GM12874 (cell line): ENCODE data around the gene THBD.
A peak's percentile ranks its signal among the peaks of the same experiment; 100 is the strongest.

Experiments used
- TF ChIP-seq, protein P1 (sequence below): IDR thresholded peaks from 2 replicates; pipeline ENCODE4 v1.5.1; 2011; ENCODE audit warnings: low read depth, mild to moderate bottlenecking, control low read depth, low read length, moderate library complexity; ENCODE audit not compliant: insufficient read depth

THBD gene

DNA sequence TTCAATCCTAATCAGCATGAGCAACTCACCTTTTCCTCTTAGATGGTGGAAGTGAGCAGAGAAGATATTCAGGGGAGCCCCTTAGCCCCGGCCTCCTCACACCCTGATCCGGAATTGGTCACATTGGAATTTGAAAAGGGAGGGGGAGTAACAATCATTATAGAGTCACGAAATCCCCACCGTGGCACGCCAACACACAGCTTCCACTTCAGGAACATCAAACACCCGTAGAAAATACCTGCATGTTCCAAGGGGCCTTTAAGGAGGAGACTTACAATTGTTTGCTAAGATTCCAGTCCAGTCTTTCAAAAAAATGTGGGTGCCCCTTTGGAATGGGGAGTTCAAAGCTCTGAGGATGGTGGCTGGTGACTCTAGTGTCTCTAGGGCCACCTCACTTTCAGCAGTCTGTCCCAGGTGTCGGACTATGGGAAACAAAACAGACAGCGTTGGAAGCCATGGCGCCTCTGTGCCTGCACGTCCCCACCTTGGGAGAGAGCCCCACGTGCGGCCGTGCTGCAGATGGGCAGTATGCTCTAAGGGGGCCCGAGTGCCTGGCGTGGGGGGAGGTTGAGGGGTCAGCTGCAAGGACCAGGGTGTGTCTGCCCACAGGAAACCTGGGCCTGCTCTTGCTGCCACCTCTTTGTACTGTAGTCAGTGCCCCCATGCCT is 34.2 kb upstream of the THBD start:
- TF ChIP-seq, protein P1, sequence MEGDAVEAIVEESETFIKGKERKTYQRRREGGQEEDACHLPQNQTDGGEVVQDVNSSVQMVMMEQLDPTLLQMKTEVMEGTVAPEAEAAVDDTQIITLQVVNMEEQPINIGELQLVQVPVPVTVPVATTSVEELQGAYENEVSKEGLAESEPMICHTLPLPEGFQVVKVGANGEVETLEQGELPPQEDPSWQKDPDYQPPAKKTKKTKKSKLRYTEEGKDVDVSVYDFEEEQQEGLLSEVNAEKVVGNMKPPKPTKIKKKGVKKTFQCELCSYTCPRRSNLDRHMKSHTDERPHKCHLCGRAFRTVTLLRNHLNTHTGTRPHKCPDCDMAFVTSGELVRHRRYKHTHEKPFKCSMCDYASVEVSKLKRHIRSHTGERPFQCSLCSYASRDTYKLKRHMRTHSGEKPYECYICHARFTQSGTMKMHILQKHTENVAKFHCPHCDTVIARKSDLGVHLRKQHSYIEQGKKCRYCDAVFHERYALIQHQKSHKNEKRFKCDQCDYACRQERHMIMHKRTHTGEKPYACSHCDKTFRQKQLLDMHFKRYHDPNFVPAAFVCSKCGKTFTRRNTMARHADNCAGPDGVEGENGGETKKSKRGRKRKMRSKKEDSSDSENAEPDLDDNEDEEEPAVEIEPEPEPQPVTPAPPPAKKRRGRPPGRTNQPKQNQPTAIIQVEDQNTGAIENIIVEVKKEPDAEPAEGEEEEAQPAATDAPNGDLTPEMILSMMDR: no peak

DNA sequence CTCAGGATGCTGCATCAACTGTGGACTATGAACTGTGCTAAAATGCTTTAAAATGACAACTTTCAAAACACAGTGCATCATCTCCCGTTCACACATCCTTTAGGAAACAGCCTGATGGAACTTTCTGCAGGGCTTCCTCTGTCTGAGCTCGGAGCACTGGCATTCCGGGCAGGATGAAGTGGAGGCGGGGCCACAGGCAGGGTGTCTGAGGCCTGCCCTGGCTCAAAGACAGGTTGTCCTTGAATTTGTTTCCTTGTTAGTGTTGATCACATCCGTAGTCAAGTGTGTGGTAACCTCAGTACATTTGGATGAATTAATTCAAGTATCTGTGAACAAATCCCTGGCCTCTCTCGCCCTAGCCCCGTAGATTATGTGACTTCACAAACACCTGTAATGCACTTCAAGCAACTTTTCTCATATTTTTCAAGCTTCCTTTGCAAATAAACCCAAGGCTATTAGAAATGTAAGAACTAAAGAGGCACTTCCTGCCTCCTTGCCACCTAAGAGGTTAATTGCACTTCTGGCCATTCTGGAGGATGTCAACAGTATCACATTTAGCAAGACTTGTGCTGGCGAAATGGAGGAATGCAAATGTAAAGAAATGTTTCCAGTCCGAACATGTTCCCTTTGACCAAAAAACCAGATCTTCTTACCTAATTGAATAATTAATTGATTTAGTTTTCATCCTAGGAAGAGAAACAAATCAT is 33.5 kb upstream of the THBD start:
- TF ChIP-seq, protein P1: no peak

DNA sequence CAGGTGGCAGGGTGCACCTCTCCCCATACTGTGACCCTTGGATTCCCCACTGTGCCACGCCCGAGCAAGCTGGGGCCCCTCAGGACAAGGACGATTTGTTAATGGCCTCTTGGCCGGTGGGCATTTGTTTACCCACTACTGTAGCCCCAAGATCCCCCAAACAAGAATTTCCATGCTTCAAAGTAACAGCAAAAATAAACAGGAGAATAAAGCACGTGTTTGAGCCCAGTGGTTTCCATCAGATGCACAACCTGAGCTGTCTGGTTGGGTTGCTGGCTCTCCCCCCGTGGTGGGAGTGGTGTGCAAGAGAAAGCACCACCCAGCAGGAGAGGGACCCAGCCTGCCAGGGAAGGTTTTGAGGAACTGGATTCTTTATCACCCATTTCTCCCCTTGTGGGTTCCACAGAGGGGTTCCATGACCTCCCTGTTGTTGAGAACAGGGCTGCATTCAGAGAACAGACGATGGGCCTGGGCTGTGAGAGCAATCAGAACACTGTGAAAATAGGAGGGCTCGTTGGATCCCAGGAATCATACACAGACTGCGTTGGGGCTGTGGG is 31.9 kb upstream of the THBD start:
- TF ChIP-seq, protein P1: no peak

DNA sequence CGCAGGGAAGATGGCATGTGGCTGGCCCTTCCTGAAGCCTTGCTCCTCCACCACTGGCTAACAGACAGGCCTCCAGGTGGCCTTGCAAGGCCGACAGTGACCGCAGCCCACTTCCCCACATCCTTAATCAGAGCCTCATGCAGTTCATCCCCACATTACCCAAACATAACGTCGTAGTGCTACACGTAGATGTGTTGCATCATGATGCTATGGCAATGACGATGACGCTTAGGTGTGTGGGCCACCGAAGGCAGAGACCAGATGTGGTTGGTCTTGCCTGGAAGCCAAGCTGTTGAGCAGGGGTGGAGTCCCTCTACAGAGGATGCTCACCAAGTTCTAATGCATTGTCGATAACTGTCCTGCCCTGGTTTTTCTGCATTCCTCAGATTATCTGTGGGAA is 31.0 kb upstream of the THBD start:
- TF ChIP-seq, protein P1: no peak

GRCh38 chr20:23079926-23080325 is 30.5 kb upstream of the THBD start:
- TF ChIP-seq, protein P1: no peak

- TF ChIP-seq, protein P1: peak; percentile 39; the same call in 1 of the 2 replicates
Observed at GRCh38 chr20:23079016-23079351, 29.5 kb upstream of the THBD start.

GRCh38 chr20:23078351-23079015 is 29.0 kb upstream of the THBD start:
- TF ChIP-seq, protein P1: no peak
